ENCODE measurements around the gene CFDP1.

The CFDP1 gene

GRCh38 chr16:75372236-75372856 lies 61.0 kb downstream of the CFDP1 start:
- no peak for DNase-seq (ENCODE audit: low spot score)

- DNase-seq (ENCODE audit: low spot score), result no peak
Measured at GRCh38 chr16:75371171-75371570, 62.1 kb downstream of the CFDP1 start.

- DNase-seq (ENCODE audit: low spot score), result no peak
Measured at GRCh38 chr16:75364286-75364791, 69.0 kb downstream of the CFDP1 start.

DNA sequence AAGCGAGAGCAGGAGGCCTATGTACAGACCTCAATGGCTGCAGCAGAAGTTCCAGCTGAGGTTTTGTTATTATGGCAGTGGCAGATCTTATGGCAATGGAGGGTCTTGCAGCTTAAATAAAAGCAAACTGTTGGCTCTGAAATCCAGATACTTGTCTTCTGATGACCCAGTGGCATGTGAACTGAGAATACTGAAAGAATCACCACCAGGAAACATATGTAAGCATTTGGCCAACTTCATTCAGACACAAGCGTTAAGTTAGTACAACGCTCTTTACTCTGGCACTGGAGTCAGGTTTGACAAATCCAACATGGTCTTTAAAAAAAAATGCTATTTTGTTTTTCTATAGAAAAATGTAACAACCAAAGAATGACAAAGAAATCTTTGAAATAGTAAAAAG lies 70.5 kb downstream of the CFDP1 start:
- no peak for DNase-seq (ENCODE audit: low spot score)

GRCh38 chr16:75361936-75362335 lies 71.4 kb downstream of the CFDP1 start:
- no peak for DNase-seq (ENCODE audit: low spot score)

- DNase-seq (ENCODE audit: low spot score), result no peak
Measured at GRCh38 chr16:75354170-75354569, 79.1 kb downstream of the CFDP1 start.

GRCh38 chr16:75351183-75351582 lies 82.1 kb downstream of the CFDP1 start:
- DNase-seq (ENCODE audit: low spot score), result no peak

DNA sequence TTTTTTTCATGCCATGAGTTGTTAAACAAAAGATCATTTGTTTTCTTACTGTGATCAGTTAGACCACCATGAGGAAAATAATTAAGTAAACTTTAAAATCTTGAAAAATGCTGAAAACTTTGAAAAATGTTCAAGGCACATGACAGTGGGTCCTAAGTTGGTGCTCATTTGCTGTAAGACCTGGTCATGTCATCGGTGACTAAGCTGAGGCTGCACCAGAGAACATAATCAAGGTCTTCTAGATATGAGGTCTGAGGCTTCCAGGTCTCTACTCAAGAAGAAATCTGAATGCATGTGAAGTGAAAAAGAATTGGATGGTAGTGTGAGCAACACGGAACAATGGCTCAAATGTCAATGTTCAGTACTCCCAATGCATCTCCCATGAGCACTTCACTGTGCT lies 87.6 kb downstream of the CFDP1 start:
- no peak for DNase-seq (ENCODE audit: low spot score)

DNA sequence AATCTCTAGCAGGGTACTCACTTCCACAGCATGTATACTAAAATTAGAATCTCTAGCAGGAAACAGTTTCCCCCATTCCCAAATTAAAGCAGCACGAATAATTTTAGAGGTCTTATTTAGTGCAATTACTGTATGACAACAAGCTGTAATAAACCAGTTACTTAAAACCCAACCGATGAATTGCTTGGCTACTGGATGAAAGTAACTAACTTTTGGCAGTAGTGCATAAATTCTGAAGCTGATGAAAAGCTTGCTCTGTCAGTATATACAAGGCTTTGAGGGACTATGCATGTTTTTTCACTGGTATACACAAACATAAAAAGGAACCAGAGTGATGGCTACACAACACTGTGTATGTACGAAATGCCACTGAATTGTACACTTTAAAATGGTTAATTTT lies 89.4 kb downstream of the CFDP1 start:
- DNase-seq (ENCODE audit: low spot score), result no peak

DNA sequence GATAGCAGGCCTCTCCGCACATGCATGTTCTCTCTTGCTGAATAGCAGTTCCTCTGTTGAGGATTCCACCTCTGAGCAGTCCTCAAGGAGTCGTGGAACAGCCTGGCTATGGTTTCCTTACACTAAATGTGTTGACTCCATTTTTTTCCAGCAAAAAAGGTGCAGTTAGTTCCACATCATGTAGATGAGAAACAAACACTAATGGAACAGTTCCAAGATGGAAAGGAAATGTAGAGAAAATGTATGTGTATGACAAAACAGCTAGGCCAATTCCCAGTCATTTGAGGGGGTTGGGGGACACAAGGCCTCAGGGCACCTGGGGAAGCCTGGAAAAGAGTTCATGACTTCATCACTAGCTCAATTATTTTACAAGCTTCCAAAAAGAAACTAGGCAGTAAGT lies 90.0 kb downstream of the CFDP1 start:
- DNase-seq (ENCODE audit: low spot score), result no peak

- DNase-seq (ENCODE audit: low spot score), result peak; percentile 28
Measured at GRCh38 chr16:75342308-75342811, 90.9 kb downstream of the CFDP1 start.

DNA sequence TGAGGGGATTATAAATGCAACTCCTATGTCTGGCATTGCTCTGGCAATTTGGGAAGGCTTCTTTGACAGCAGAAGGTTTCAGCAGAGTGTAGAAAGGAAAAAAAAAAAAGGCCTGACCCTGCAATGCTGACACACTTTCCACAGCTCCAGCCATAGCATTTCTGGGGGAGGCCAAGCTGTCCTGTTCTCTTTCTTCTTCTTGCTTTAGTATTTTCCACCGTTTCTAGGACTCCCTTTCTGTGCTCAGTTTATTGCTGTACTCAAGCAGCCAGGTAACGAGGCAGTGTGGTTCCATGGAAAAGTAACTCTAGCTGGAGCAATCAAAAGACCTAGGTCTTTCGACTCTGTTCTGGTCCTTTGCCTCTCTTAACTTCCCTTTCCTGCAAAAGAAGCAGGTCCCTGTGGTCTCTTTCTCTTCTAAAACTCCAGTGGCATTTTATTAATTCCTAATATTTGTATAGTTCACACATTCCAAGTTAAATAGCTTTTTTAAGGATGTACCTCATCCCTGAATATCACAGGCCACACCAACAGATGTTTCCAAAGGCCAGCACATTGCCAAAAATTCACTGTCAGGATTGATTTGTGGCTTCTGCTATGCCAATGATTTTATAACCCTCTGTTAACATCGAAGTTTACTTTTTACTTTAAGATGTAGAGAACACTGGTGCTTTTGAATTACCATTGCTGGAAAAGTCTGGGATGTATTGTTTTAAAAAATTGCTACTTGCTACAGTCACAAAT lies 91.6 kb downstream of the CFDP1 start:
- no peak for DNase-seq (ENCODE audit: low spot score)

GRCh38 chr16:75340741-75341491 lies 92.4 kb downstream of the CFDP1 start:
- DNase-seq (ENCODE audit: low spot score), result no peak

DNA sequence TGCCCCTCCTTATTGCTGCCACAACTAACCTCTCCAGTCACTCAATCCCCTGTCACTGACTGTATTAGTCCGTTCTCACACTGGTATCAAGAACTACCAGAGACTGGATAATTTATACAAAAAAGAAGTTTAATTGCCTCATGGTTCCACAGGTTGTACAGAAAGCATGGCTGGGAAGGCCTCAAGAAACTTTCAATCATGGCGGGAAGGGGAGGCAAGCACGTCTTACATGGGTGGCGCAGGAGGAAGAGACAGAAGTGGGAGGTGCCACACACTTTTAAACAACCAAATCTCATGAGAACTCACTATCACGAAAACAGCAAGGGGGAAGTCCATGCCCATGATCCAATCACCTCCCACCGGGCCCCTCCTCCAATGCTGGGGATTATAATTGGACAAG lies 95.9 kb downstream of the CFDP1 start:
- DNase-seq (ENCODE audit: low spot score), result no peak

DNA sequence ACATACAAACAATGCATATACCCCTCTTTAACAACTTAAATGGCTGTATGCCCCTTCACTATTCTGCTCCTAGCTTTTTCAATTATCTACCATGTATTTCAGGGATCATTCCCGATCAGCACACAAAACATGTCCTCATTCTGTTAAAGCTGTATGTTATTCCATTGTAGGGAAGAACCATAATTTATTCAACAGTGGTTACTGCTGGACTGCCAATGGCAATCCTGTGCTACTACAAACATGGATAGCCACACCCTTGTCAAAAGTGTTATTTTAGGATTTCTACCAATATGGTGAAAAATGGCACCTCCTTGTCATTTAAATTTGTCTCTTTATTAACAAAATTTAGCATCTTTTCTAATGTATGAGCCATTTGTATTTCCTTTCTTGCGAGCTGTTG lies 96.8 kb downstream of the CFDP1 start:
- no peak for DNase-seq (ENCODE audit: low spot score)

DNA sequence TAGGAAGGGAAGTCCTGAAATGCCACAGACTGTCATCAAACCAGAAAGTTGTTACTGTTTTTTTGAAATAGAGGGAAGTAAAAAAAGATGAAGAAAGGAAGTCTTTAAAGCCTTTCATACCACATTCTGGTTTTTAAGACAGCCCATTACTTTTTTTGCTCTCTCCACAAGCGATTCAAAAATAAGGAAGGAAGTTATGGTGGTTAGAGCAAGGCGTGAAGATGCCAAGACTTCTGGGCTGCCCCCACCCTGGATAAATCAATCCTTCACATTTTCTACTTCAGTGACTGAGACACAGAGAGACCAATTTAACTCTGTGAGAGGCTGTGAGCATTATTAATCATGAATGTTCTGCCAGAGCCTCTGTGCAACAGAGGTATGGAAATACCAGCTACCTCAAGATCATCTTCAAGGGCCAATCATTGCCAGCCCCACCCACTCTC lies 99.6 kb downstream of the CFDP1 start:
- DNase-seq (ENCODE audit: low spot score), result no peak

DNA sequence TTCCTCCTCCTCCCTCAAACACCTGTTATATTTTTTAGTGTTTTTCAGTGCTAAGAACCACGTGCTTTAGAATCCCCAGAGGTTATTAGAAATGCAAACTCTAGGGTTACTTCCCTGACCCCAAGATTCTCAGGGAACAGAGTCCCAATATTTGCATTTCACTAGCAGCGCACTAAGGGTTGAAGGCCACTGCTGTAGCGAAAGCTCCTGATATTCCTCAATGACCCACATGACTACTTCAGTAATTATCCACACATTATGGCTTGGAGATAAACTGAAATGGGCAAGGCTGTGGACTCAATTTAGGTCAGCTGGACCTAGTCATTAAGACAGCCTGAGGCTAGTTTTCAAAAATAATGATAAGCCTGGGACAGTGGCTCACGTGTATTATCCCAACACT lies 103.4 kb downstream of the CFDP1 start:
- no peak for DNase-seq (ENCODE audit: low spot score)

DNA sequence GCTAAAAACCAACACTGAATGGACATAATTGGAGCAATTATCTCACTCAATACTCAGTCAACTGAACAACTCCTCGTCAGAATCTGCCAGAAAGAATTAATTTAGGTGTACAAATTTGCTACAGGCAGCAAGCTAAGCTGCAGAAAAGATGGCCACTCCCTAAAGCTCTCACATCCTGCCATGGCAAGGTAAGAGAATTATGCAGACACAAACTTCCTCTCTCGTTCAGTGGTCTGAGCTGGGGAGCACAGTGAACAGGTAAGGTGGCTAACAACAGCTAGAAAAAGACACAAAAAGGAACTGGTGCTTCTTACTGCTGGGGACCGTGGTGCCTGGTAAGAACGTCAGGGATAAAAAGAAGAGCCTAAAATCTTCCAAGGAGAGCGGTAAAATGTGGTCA lies 107.0 kb downstream of the CFDP1 start:
- DNase-seq (ENCODE audit: low spot score), result no peak

- DNase-seq (ENCODE audit: low spot score), result no peak
Measured at GRCh38 chr16:75323933-75324332, 109.4 kb downstream of the CFDP1 start.

DNA sequence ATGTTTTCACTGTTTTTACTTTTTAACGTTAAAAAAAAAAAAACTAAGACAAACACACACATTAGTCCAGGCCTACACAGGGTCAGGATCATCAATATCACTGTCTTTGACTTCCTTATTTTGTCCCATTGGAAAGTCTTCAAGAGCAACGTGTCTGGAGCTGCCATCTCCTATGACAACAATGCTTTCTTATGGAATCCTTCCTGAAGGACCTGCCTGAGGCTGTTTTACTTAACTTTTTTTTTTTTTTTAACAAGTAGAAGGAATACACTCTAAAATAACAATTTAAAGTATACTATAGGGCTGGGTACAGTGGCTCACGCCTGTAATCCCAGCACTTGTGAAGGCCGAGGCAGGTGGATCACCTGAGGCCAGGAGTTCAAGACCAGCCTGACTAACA lies 110.1 kb downstream of the CFDP1 start:
- no peak for DNase-seq (ENCODE audit: low spot score)

DNA sequence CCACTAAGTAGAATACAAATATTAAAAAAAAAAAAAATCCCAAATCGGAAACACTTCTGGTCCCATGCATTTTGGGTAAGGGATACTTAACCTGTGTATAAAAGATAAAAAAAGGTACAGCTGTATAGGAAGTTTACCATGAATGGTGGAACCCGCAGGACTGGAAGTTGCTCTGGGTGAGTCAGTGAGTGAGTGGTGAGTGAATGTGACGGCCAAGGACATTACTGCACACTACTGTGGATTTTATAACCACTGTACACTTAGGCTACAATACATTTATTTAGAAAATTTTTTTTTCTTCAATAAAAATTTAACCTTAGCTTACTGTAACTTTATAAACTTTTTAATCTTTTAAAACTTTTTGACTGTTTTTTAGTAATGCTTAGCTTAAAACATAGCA lies 110.6 kb downstream of the CFDP1 start:
- DNase-seq (ENCODE audit: low spot score), result no peak

- DNase-seq (ENCODE audit: low spot score), result peak; percentile 35
Measured at GRCh38 chr16:75320435-75320834, 112.9 kb downstream of the CFDP1 start.

Data from HuH-7 (cell line).